ENCODE measurements around the gene EIF3L. TPM values are rescaled to one million over a fixed set of nuclear protein-coding genes. Genes with fewer than 3 reads are reported as not detected.

Gene EIF3L
- total and polyA plus RNA-seq, 3 donors from 2014 or later, result 185 to 316 (median 295) TPM

DNA sequence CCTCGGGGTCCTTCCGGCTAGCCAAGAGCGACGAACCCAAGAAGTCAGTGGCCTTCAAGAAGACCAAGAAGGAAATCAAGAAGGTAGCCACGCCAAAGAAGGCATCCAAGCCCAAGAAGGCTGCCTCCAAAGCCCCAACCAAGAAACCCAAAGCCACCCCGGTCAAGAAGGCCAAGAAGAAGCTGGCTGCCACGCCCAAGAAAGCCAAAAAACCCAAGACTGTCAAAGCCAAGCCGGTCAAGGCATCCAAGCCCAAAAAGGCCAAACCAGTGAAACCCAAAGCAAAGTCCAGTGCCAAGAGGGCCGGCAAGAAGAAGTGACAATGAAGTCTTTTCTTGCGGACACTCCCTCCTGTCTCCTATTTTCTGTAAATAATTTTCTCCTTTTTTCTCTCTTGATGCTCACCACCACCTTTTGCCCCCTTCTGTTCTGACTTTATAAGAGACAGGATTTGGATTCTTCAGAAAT is 43.4 kb upstream of the EIF3L start:
- intact Hi-C loops (cut with DNase I; ENCODE audit: low total_unique reads), result no loop called here
- peak overlapping the region; percentile 48 to 95 for H3K27ac ChIP-seq
- no peaks in the 10 kb centered on the region for H3K36me3 ChIP-seq (ENCODE audit: low read depth, missing control alignments)
- no peaks in the 10 kb centered on the region for H3K27me3 ChIP-seq
- H3K9me3 ChIP-seq, result no peaks in the 10 kb centered on the region
- TF ChIP-seq, protein P1, sequence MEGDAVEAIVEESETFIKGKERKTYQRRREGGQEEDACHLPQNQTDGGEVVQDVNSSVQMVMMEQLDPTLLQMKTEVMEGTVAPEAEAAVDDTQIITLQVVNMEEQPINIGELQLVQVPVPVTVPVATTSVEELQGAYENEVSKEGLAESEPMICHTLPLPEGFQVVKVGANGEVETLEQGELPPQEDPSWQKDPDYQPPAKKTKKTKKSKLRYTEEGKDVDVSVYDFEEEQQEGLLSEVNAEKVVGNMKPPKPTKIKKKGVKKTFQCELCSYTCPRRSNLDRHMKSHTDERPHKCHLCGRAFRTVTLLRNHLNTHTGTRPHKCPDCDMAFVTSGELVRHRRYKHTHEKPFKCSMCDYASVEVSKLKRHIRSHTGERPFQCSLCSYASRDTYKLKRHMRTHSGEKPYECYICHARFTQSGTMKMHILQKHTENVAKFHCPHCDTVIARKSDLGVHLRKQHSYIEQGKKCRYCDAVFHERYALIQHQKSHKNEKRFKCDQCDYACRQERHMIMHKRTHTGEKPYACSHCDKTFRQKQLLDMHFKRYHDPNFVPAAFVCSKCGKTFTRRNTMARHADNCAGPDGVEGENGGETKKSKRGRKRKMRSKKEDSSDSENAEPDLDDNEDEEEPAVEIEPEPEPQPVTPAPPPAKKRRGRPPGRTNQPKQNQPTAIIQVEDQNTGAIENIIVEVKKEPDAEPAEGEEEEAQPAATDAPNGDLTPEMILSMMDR (IDR thresholded peaks at IDR 0.05), result no peak
- no peak for TF ChIP-seq POLR2A (IDR thresholded peaks at IDR 0.05)
- peaks cover 46% of the 10 kb centered on the region for H3K4me1 ChIP-seq
- DNase-seq, result no peak
- H3K4me3 ChIP-seq, result peak overlapping the region; percentile 62 to 64
- 7 to 16% methylated on average over 10 of the region's 10 CpGs for WGBS, 2 donors

DNA sequence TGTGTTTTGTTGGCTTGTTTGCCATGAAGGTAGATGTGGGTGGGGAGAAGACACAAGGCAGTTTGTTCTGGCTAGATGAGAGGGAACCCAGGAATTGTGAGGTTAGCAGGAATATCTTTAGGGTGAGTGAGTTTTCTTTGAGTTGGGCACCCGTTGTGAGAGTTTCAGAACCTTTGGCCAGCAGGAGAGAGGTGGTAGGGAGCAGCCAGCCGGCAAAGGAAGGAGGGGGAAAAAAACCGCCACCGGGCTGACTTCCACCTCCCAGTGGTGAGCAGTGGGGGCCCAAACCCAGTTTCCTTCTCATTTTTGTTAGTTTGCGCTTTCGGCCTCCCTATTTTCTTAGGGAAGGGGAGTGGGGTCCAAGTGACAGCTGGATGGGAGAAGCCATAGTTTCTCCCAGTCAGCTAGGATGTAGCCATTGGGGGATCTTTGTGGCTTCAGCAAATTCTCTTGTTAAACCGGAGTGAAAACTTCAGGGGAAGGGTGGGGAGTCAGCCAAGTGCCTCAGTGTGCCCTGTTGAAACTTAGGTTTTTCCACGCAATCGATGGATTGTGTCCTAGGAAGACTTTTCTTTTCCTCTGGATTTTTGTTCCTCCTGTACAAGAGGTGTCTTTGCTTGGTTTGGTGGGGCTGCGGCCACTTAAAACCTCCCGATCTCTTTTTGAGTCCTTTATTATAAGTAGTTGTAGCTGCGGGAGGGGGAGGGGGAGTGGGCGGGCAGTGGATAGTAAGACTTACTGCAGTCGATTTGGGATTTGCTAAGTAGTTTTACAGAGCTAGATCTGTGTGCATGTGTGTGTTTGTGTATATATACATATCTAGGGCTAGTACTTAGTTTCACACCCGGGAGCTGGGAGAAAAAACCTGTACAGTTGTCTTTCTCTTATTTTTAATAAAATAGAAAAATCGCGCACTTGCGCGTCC is 42.5 kb upstream of the EIF3L start:
- intact Hi-C loops (cut with DNase I; ENCODE audit: low total_unique reads), result no loop called here
- peak overlapping the region; percentile 62 to 64 for H3K4me3 ChIP-seq
- no peaks in the 10 kb centered on the region for H3K27me3 ChIP-seq
- H3K4me1 ChIP-seq, result peaks cover 46% of the 10 kb centered on the region
- peak; percentile 49 for DNase-seq
- H3K27ac ChIP-seq, result peak overlapping the region; percentile 13 to 95
- WGBS, 2 donors, result 2% methylated on average over 17 to 19 of the region's 19 CpGs
- no peaks in the 10 kb centered on the region for H3K9me3 ChIP-seq
- no peaks in the 10 kb centered on the region for H3K36me3 ChIP-seq (ENCODE audit: low read depth, missing control alignments)
- TF ChIP-seq, protein P1 (IDR thresholded peaks at IDR 0.05), result no peak
- TF ChIP-seq POLR2A (IDR thresholded peaks at IDR 0.05), result no peak

DNA sequence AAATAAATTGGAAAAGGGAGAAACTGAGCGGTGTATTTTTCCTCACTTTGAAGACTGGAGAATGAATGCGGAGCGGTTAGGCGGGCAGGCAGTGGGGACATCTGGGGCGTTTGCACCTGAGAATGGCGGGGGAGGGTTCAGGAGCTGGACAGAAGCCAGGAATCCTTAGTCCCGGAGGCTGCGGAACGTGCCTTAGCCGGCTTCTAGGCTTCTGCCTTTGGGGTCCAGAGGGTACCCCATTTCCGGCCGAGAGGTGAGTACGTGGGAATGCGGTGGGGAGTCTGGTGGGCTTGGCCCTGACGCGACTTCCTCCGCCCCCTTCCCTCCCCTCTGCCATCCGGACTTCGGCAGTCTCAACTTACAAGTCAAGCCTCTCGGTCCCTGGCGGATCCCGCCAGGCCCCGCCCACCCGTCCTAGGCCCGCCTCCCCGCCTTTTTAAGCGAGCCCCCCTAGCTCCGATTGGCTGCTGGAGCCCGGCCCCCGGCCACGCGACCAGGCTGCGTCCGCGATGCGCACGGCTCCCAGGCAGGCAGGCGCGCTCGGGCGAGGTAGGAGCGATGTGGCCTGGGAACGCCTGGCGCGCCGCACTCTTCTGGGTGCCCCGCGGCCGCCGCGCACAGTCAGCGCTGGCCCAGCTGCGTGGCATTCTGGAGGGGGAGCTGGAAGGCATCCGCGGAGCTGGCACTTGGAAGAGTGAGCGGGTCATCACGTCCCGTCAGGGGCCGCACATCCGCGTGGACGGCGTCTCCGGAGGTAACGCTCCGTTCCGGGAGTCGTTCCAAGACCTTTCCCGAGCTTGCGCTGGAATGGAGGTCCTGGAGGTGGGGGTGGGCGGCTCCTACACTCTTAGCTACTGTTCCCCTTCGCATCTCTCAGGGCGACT is 41.6 kb upstream of the EIF3L start, which contains the start of gene GCAT:
Gene GCAT (plus strand): TSS at position 525 of the 884 bp plus-strand sequence. CDS start 34 bp downstream, at position 559.
- peak within 1 kb of the TSS; percentile 14 to 76 for H3K27ac ChIP-seq
- H3K27me3 ChIP-seq, result no peaks in the 10 kb centered on the region
- no peak for TF ChIP-seq POLR2A (IDR thresholded peaks at IDR 0.05)
- TF ChIP-seq, protein P1 (IDR thresholded peaks at IDR 0.05), result no peak
- H3K9me3 ChIP-seq, result no peaks in the 10 kb centered on the region
- H3K4me3 ChIP-seq, result peak within 1 kb of the TSS; percentile 62 to 64
- intact Hi-C loops (cut with DNase I; ENCODE audit: low total_unique reads), result no loop called here
- WGBS, 2 donors, result 0 to 1% methylated on average over 22 to 49 of the region's 73 CpGs
- peak; percentile 98 for DNase-seq
- H3K36me3 ChIP-seq (ENCODE audit: low read depth, missing control alignments), result no peaks in the 10 kb centered on the region
- H3K4me1 ChIP-seq, result peaks cover 41% of the 10 kb centered on the region

DNA sequence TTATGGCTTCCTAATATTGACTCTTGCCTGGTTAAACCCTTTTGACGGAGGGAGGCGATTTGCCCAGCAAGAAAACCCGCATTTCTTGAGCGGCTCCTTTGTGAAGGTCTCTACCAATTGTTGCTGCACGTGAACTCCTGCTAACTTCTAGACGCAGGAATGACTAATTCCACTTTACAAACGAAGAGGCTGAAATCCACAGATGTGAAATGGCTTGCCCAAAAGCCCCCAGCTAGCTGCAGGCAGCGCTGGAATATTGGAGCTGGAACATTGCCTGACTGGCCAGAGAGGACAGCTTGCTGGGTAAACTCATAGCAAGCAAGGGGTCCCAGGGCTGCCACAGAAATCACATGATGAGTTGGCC is 40.9 kb upstream of the EIF3L start:
- H3K27ac ChIP-seq, result peak overlapping the region; percentile 14 to 76
- TF ChIP-seq, protein P1 (IDR thresholded peaks at IDR 0.05), result no peak
- TF ChIP-seq POLR2A (IDR thresholded peaks at IDR 0.05), result no peak
- intact Hi-C loops (cut with DNase I; ENCODE audit: low total_unique reads), result no loop called here
- WGBS, 2 donors, result 7% methylated on average over 7 to 8 of the region's 8 CpGs
- DNase-seq, result no peak
- H3K27me3 ChIP-seq, result no peaks in the 10 kb centered on the region
- no peaks in the 10 kb centered on the region for H3K36me3 ChIP-seq (ENCODE audit: low read depth, missing control alignments)
- H3K4me3 ChIP-seq, result peak overlapping the region; percentile 62 to 64
- H3K4me1 ChIP-seq, result peaks cover 35% of the 10 kb centered on the region
- no peaks in the 10 kb centered on the region for H3K9me3 ChIP-seq
